Neuronal stem cell (in vitro differentiated cells): ENCODE measurements around the gene SYNE2.

Source experiments
- DNase-seq: peaks from one replicate; pipeline ENCODE4 v3.0.0-alpha.2; 2013; ENCODE audit warnings: low spot score
- H2AFZ ChIP-seq: one replicate; pipeline ENCODE4 v1.6.1; 2013; ENCODE audit warnings: mild to moderate bottlenecking, low read length, inconsistent platforms
- H2AK5ac ChIP-seq: 2 replicates; pipeline ENCODE4 v1.6.1; 2013; ENCODE audit warnings: low read depth, mild to moderate bottlenecking, inconsistent platforms, low read length, moderate library complexity, mixed read lengths
- H2BK120ac ChIP-seq: 2 replicates; pipeline ENCODE4 v1.6.1; 2013; ENCODE audit warnings: low read depth, mild to moderate bottlenecking, inconsistent platforms, low read length, moderate library complexity, mixed read lengths
- H2BK12ac ChIP-seq: one replicate; pipeline ENCODE4 v1.6.1; 2013; ENCODE audit warnings: low read length, inconsistent platforms
- H2BK15ac ChIP-seq: 2 replicates; pipeline ENCODE4 v1.6.1; 2013; ENCODE audit warnings: mild to moderate bottlenecking, low read length, inconsistent platforms, mixed read lengths
- H2BK5ac ChIP-seq: one replicate; pipeline ENCODE4 v1.6.1; 2013; ENCODE audit warnings: inconsistent platforms, mild to moderate bottlenecking, low read length, moderate library complexity
- H3K14ac ChIP-seq: one replicate; pipeline ENCODE4 v1.6.1; 2013; ENCODE audit warnings: low read length, inconsistent platforms
- H3K18ac ChIP-seq: 2 replicates; pipeline ENCODE4 v1.6.1; 2013; ENCODE audit warnings: low read length, inconsistent platforms
- H3K23ac ChIP-seq: 2 replicates; pipeline ENCODE4 v1.6.1; 2013; ENCODE audit warnings: low read depth, mild to moderate bottlenecking, mixed read lengths, low read length, inconsistent platforms; ENCODE audit not compliant: poor library complexity
- H3K27ac ChIP-seq: replicated peaks from 3 replicates; pipeline ENCODE4 v1.5.1; 2013; ENCODE audit warnings: low read length, inconsistent platforms
- H3K27me3 ChIP-seq, 3 experiments: 2 replicates each; pipeline ENCODE4 v1.6.1; 2013; ENCODE audit warnings: low read length in 3 of 3, mild to moderate bottlenecking in 2 of 3, inconsistent platforms in 1 of 3, low read depth in 1 of 3, mixed read lengths in 1 of 3, moderate library complexity in 1 of 3; ENCODE audit not compliant: control insufficient read depth in 3 of 3, insufficient read depth in 3 of 3
- H3K36me3 ChIP-seq, 2 donors: replicated peaks in 1 of 2; 2 replicates each; pipeline ENCODE4 v1.6.1; 2013; ENCODE audit warnings: low read length in 2 of 2; ENCODE audit not compliant: control insufficient read depth in 2 of 2, insufficient read depth in 2 of 2
- H3K4ac ChIP-seq: 2 replicates; pipeline ENCODE4 v1.6.1; 2013; ENCODE audit warnings: inconsistent platforms, mild to moderate bottlenecking, low read length, moderate library complexity
- H3K4me1 ChIP-seq, 2 donors: 1 replicate in 1 of 2; 2 replicates in 1 of 2; pipeline ENCODE4 v1.6.1; 2013; ENCODE audit warnings: low read length in 2 of 2, low read depth in 1 of 2; ENCODE audit not compliant: control insufficient read depth in 2 of 2, insufficient read depth in 1 of 2
- H3K4me2 ChIP-seq: one replicate; pipeline ENCODE4 v1.6.1; 2013; ENCODE audit warnings: mild to moderate bottlenecking, low read length, inconsistent platforms; ENCODE audit not compliant: insufficient read depth, poor library complexity, severe bottlenecking
- H3K4me3 ChIP-seq, 2 donors: 2 replicates each; pipeline ENCODE4 v1.5.1; 2013; ENCODE audit warnings: low read length in 2 of 2, mild to moderate bottlenecking in 2 of 2, inconsistent platforms in 1 of 2, moderate library complexity in 1 of 2
- H3K79me1 ChIP-seq: one replicate; pipeline ENCODE4 v1.6.1; 2013; ENCODE audit warnings: low read depth, mild to moderate bottlenecking, inconsistent platforms, low read length, moderate library complexity
- H3K9ac ChIP-seq: one replicate; pipeline ENCODE4 v1.6.1; 2013; ENCODE audit warnings: mild to moderate bottlenecking, low read depth, low read length, inconsistent platforms; ENCODE audit not compliant: poor library complexity
- H3K9me3 ChIP-seq, 2 donors: replicated peaks in 1 of 2; 2 replicates each; pipeline versions ENCODE3 to v1.6.1; 2013; ENCODE audit warnings: low read length in 2 of 2, mild to moderate bottlenecking in 2 of 2, inconsistent platforms in 1 of 2, low read depth in 1 of 2, mixed read lengths in 1 of 2, moderate library complexity in 1 of 2; ENCODE audit not compliant: control insufficient read depth in 2 of 2, insufficient read depth in 1 of 2
- H4K8ac ChIP-seq: one replicate; pipeline ENCODE4 v1.6.1; 2013; ENCODE audit warnings: low read depth, mild to moderate bottlenecking, inconsistent platforms, low read length, moderate library complexity
- H4K91ac ChIP-seq: one replicate; pipeline ENCODE4 v1.6.1; 2013; ENCODE audit warnings: low read length, low read depth, mild to moderate bottlenecking, inconsistent platforms; ENCODE audit not compliant: poor library complexity
- WGBS, 2 donors: extraction: QIAGEN DNeasy Blood & Tissue Kit; methylation state at CpG; one replicate each; pipeline ENCODE4 v1.1.7; 2013; ENCODE audit warnings: missing lambda C conversion rate in 2 of 2, mixed read lengths in 1 of 2; ENCODE audit not compliant: insufficient read length in 2 of 2, insufficient replicate concordance in 1 of 2; ENCODE audit errors: extremely low coverage in 2 of 2; 5-methylcytosine and 5-hydroxymethylcytosine counted together

SYNE2 gene

GRCh38 chr14:63902375-63902976 is 49.7 kb downstream of the SYNE2 start:
- Histone ChIP-seq H3K4ac (no peak overlapping the region), H3K4me3 (no peak overlapping the region), H2BK15ac (no peak overlapping the region), H4K91ac (no peak overlapping the region), H3K9me3 (peaks cover 0 to 10% of the 10 kb centered on the region in 2 donors), H2BK12ac (no peak overlapping the region), H2BK120ac (no peak overlapping the region), H3K23ac (no peak overlapping the region), H3K27ac (no peak overlapping the region), H3K14ac (no peak overlapping the region), H3K18ac (no peak overlapping the region), H2AFZ (no peak overlapping the region), H2BK5ac (no peak overlapping the region), H3K79me1 (peaks cover 2% of the 10 kb centered on the region), H3K4me2 (no peak overlapping the region), H3K27me3 (no peaks in the 10 kb centered on the region), H3K36me3 (no peaks in the 10 kb centered on the region), H3K9ac (no peak overlapping the region), H2AK5ac (no peak overlapping the region), H3K4me1 (peaks cover 3 to 6% of the 10 kb centered on the region in 2 donors), H4K8ac (no peak overlapping the region)
- no peak for DNase-seq
- WGBS, 2 donors = no CpG with 5 or more reads among the region's 7 CpGs

DNA sequence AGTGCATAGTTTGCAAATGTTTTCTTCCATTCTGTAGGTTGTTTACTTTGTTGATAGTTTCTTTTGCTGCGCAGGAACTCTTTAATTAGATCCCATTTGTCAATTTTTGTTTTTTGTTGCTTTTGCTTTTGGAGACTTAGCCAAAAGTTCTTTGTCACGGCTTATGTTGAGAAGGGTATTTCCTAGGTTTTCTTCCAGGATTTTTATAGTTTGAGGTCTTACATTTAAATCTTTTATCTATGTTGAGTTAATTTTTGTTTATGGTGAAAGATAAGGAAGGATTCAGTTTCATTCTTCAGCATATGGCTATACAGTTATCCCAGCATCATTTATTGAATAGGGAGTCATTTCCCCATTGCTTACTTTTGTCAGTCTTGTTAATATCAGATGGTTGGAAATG is 51.9 kb downstream of the SYNE2 start:
- no peak overlapping the region for H4K91ac ChIP-seq
- H3K27me3 ChIP-seq = no peaks in the 10 kb centered on the region
- H3K36me3 ChIP-seq = peaks cover 0 to 11% of the 10 kb centered on the region in 2 donors

DNA sequence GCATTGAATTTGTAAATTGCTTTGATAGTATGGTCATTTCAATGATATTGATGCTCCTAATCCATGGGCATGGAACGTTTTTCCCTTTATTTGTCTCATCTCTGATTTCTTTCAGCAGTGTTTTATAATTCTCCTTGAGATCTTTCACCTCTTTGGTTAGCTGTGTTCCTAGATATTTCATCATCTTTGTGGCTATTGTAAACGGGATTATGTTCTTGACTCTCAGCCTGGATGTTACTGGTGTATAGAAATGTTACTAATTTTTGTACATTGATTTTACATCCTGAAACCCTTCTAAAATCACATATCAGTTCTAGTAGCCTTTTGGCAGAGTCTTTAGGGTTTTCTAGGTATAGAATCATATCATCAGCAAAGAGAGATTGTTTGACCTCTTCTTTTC is 52.6 kb downstream of the SYNE2 start:
- no CpG with 5 or more reads among the region's 2 CpGs for WGBS, 2 donors
- H3K18ac ChIP-seq = no peak overlapping the region
- no peak overlapping the region for H3K23ac ChIP-seq
- peaks cover 0 to 18% of the 10 kb centered on the region in 2 donors for H3K36me3 ChIP-seq
- no peak overlapping the region for H3K4ac ChIP-seq
- H2BK15ac ChIP-seq = no peak overlapping the region
- no peak overlapping the region for H3K27ac ChIP-seq
- H2BK120ac ChIP-seq = no peak overlapping the region
- H3K9ac ChIP-seq = no peak overlapping the region
- no peak overlapping the region for H3K4me2 ChIP-seq
- H2BK5ac ChIP-seq = no peak overlapping the region
- no peak overlapping the region for H3K4me3 ChIP-seq
- no peak overlapping the region for H4K91ac ChIP-seq
- DNase-seq = no peak
- H2BK12ac ChIP-seq = no peak overlapping the region
- H3K14ac ChIP-seq = no peak overlapping the region
- no peaks in the 10 kb centered on the region for H3K79me1 ChIP-seq
- H3K9me3 ChIP-seq = peaks cover 0 to 10% of the 10 kb centered on the region in 2 donors
- H2AK5ac ChIP-seq = no peak overlapping the region
- no peak overlapping the region for H2AFZ ChIP-seq
- peaks cover 0 to 3% of the 10 kb centered on the region in 2 donors for H3K4me1 ChIP-seq
- H4K8ac ChIP-seq = no peak overlapping the region
- H3K27me3 ChIP-seq = no peaks in the 10 kb centered on the region

More for the DNA sequence above, 51.9 kb downstream of the SYNE2 start:
- DNase-seq = no peak
- H4K8ac ChIP-seq = no peak overlapping the region
- no peak overlapping the region for H3K4ac ChIP-seq
- H3K23ac ChIP-seq = no peak overlapping the region
- no CpG with 5 or more reads among the region's 2 CpGs for WGBS, 2 donors
- no peak overlapping the region for H2BK5ac ChIP-seq
- H2AFZ ChIP-seq = no peak overlapping the region
- H3K14ac ChIP-seq = no peak overlapping the region
- H3K4me1 ChIP-seq = peaks cover 0 to 2% of the 10 kb centered on the region in 2 donors
- H3K4me3 ChIP-seq = no peak overlapping the region
- H3K9ac ChIP-seq = no peak overlapping the region
- H3K18ac ChIP-seq = no peak overlapping the region
- H3K4me2 ChIP-seq = no peak overlapping the region
- no peak overlapping the region for H2BK120ac ChIP-seq
- no peaks in the 10 kb centered on the region for H3K79me1 ChIP-seq
- peaks cover 0 to 10% of the 10 kb centered on the region in 2 donors for H3K9me3 ChIP-seq
- no peak overlapping the region for H2BK12ac ChIP-seq
- no peak overlapping the region for H3K27ac ChIP-seq
- no peak overlapping the region for H2AK5ac ChIP-seq
- no peak overlapping the region for H2BK15ac ChIP-seq

- Histone ChIP-seq H3K14ac (no peak overlapping the region), H2BK5ac (no peak overlapping the region), H4K91ac (no peak overlapping the region), H2BK120ac (no peak overlapping the region), H3K36me3 (peaks cover 0 to 26% of the 10 kb centered on the region in 2 donors), H3K9ac (no peak overlapping the region), H3K23ac (no peak overlapping the region), H3K4ac (no peak overlapping the region), H3K18ac (no peak overlapping the region), H2BK12ac (no peak overlapping the region), H3K79me1 (no peaks in the 10 kb centered on the region), H2AFZ (no peak overlapping the region), H3K4me1 (peaks cover 6 to 16% of the 10 kb centered on the region in 2 donors), H3K4me2 (no peak overlapping the region), H4K8ac (no peak overlapping the region), H3K4me3 (no peak overlapping the region), H2BK15ac (no peak overlapping the region), H3K27ac (no peak overlapping the region), H3K27me3 (no peaks in the 10 kb centered on the region), H3K9me3 (peaks cover 0 to 10% of the 10 kb centered on the region in 2 donors), H2AK5ac (no peak overlapping the region)
- no CpG with 5 or more reads among the region's 4 CpGs for WGBS, 2 donors
- DNase-seq = no peak
These were observed 56.0 kb downstream of the SYNE2 start for GRCh38 chr14:63908667-63909264.
